H9 (cell line): ENCODE results near the gene GATA1. TPM values are rescaled to one million over a fixed set of nuclear protein-coding genes. Genes with fewer than 3 reads are reported as not detected.

Source experiments
- DNase-seq: peaks from one replicate; pipeline ENCODE4 v3.0.0-alpha.2; 2017
- H2AFZ ChIP-seq: one replicate; pipeline ENCODE4 v1.6.1; 2013; ENCODE audit warnings: mild to moderate bottlenecking, low read length, control low read depth, moderate library complexity
- H2AK5ac ChIP-seq: 2 replicates; pipeline ENCODE4 v1.6.1; 2013; ENCODE audit warnings: low read length, control low read depth, mixed read lengths; ENCODE audit not compliant: insufficient read length
- H2BK120ac ChIP-seq: one replicate; pipeline ENCODE4 v1.6.1; 2013; ENCODE audit warnings: low read depth, mild to moderate bottlenecking, low read length, control low read depth, inconsistent platforms; ENCODE audit not compliant: poor library complexity, severe bottlenecking
- H2BK12ac ChIP-seq: 2 replicates; pipeline ENCODE4 v1.6.1; 2013; ENCODE audit warnings: low read length, control low read depth, mixed read lengths, low read depth; ENCODE audit not compliant: insufficient read length
- H2BK15ac ChIP-seq: 2 replicates; pipeline ENCODE4 v1.6.1; 2013; ENCODE audit warnings: low read depth, low read length, control low read depth
- H2BK20ac ChIP-seq: one replicate; pipeline ENCODE4 v1.6.1; 2013; ENCODE audit warnings: low read depth, mild to moderate bottlenecking, low read length, control low read depth, inconsistent platforms; ENCODE audit not compliant: poor library complexity, severe bottlenecking
- H2BK5ac ChIP-seq: 2 replicates; pipeline ENCODE4 v1.6.1; 2013; ENCODE audit warnings: low read length, control low read depth, mixed read lengths; ENCODE audit not compliant: insufficient read length
- H3K14ac ChIP-seq: 2 replicates; pipeline ENCODE4 v1.6.1; 2013; ENCODE audit warnings: low read length, control low read depth; ENCODE audit not compliant: insufficient read depth
- H3K18ac ChIP-seq: 2 replicates; pipeline ENCODE4 v1.6.1; 2013; ENCODE audit warnings: low read depth, mild to moderate bottlenecking, mixed read lengths, low read length, control low read depth; ENCODE audit not compliant: insufficient read length
- H3K23ac ChIP-seq: 2 replicates; pipeline ENCODE4 v1.6.1; 2013; ENCODE audit warnings: low read length, control low read depth, mixed read lengths, low read depth; ENCODE audit not compliant: insufficient read length
- H3K23me2 ChIP-seq: 2 replicates; pipeline ENCODE4 v1.6.1; 2013; ENCODE audit warnings: low read depth, mild to moderate bottlenecking, mixed read lengths, low read length, control low read depth; ENCODE audit not compliant: insufficient read length, poor library complexity, severe bottlenecking
- H3K27ac ChIP-seq: 2 replicates; pipeline ENCODE4 v1.5.1; 2013; ENCODE audit warnings: low read length, control low read depth, mixed read lengths, low read depth; ENCODE audit not compliant: insufficient read length
- H3K27me3 ChIP-seq: 2 replicates; pipeline ENCODE4 v1.6.1; 2013; ENCODE audit warnings: low read length, control low read depth, inconsistent platforms; ENCODE audit not compliant: insufficient read depth
- H3K4ac ChIP-seq: 2 replicates; pipeline ENCODE4 v1.6.1; 2013; ENCODE audit warnings: low read depth, mild to moderate bottlenecking, control low read depth, inconsistent platforms, low read length, moderate library complexity
- H3K4me1 ChIP-seq: 2 replicates; pipeline ENCODE4 v1.6.1; 2013; ENCODE audit warnings: low read length, control low read depth, inconsistent platforms; ENCODE audit not compliant: insufficient read depth
- H3K4me2 ChIP-seq: 2 replicates; pipeline ENCODE4 v1.6.1; 2013; ENCODE audit warnings: low read length, control low read depth, mixed read lengths; ENCODE audit not compliant: insufficient read length, insufficient read depth
- H3K56ac ChIP-seq: 2 replicates; pipeline ENCODE4 v1.6.1; 2013; ENCODE audit warnings: low read depth, mild to moderate bottlenecking, mixed read lengths, low read length, control low read depth; ENCODE audit not compliant: insufficient read length
- H3K79me1 ChIP-seq: 2 replicates; pipeline ENCODE4 v1.6.1; 2013; ENCODE audit warnings: low read depth, mild to moderate bottlenecking, moderate library complexity, low read length, control low read depth, inconsistent platforms; ENCODE audit not compliant: insufficient read depth, poor library complexity, severe bottlenecking
- H3K79me2 ChIP-seq: 2 replicates; pipeline ENCODE4 v1.6.1; 2013; ENCODE audit warnings: low read length, control low read depth, inconsistent platforms; ENCODE audit not compliant: insufficient read depth
- H3K9ac ChIP-seq: 2 replicates; pipeline ENCODE4 v1.6.1; 2013; ENCODE audit warnings: low read length, control low read depth, mixed read lengths; ENCODE audit not compliant: insufficient read length; ENCODE audit errors: extremely low read depth
- H3K9me3 ChIP-seq: one replicate; pipeline ENCODE4 v1.6.1; 2013; ENCODE audit warnings: low read depth, low read length, inconsistent platforms; ENCODE audit not compliant: control insufficient read depth
- H3T11ph ChIP-seq: one replicate; pipeline ENCODE4 v1.6.1; 2013; ENCODE audit warnings: mild to moderate bottlenecking, low read length, control low read depth, inconsistent platforms
- H4K20me1 ChIP-seq: one replicate; pipeline ENCODE4 v1.6.1; 2013; ENCODE audit not compliant: control insufficient read depth, insufficient read length, insufficient read depth
- H4K5ac ChIP-seq: 2 replicates; pipeline ENCODE4 v1.6.1; 2013; ENCODE audit warnings: low read depth, mild to moderate bottlenecking, mixed read lengths, low read length, control low read depth; ENCODE audit not compliant: insufficient read length
- H4K8ac ChIP-seq: replicated peaks from 2 replicates; pipeline ENCODE4 v1.6.1; 2013; ENCODE audit warnings: low read length, control low read depth, mixed read lengths, low read depth; ENCODE audit not compliant: insufficient read length
- H4K91ac ChIP-seq: 2 replicates; pipeline ENCODE4 v1.6.1; 2013; ENCODE audit warnings: low read depth, mild to moderate bottlenecking, moderate library complexity, mixed read lengths, low read length, control low read depth; ENCODE audit not compliant: insufficient read length
- H3K27ac Mint-ChIP-seq, 3 experiments: 2 replicates in 2 of 3; 3 replicates in 1 of 3; pipeline ENCODE4 v1.8.0; 2020 to 2021; ENCODE audit warnings: mixed read lengths in 3 of 3, mild to moderate bottlenecking in 1 of 3, moderate library complexity in 1 of 3
- H3K27me3 Mint-ChIP-seq: 2 replicates; pipeline ENCODE4 v1.8.0; 2021; ENCODE audit warnings: low read depth, mild to moderate bottlenecking, moderate library complexity, mixed read lengths
- H3K36me3 Mint-ChIP-seq, 3 experiments: 2 replicates in 2 of 3; 3 replicates in 1 of 3; pipeline ENCODE4 v1.8.0; 2020 to 2021; ENCODE audit warnings: low read depth in 3 of 3, mixed read lengths in 3 of 3; ENCODE audit not compliant: insufficient read depth in 1 of 3
- H3K4me1 Mint-ChIP-seq, 2 experiments: 2 replicates each; pipeline ENCODE4 v1.8.0; 2020; ENCODE audit warnings: mixed read lengths in 2 of 2
- H3K4me3 Mint-ChIP-seq, 2 experiments: 2 replicates in 1 of 2; 3 replicates in 1 of 2; pipeline ENCODE4 v1.8.0; 2020 to 2021; ENCODE audit warnings: mild to moderate bottlenecking in 2 of 2, mixed read lengths in 2 of 2, moderate library complexity in 1 of 2
- H3K9me3 Mint-ChIP-seq, 2 experiments: 2 replicates in 1 of 2; 3 replicates in 1 of 2; pipeline ENCODE4 v1.8.0; 2020; ENCODE audit warnings: mild to moderate bottlenecking in 2 of 2, mixed read lengths in 2 of 2, moderate library complexity in 1 of 2
- WGBS: extraction: QIAGEN DNeasy Blood & Tissue Kit; methylation state at CpG from one replicate; pipeline ENCODE4 v1.1.7; 2013; ENCODE audit warnings: missing lambda C conversion rate, low lambda C conversion rate, mixed read lengths; ENCODE audit not compliant: insufficient read length; ENCODE audit errors: extremely low coverage; 5-methylcytosine and 5-hydroxymethylcytosine counted together
- total RNA-seq: library from RNA; stranded (reverse); gene quantifications from 2 replicates; pipeline ENCODE4 v1.2.1, GENCODE V29; 2021
- TF ChIP-seq, protein P1 (sequence below): fragments of 200-600 bp; sonication (generic); conservative IDR thresholded peaks from 3 replicates; pipeline ENCODE4 v1.8.0; 2021; ENCODE audit warnings: antibody characterized with exemption, mild to moderate bottlenecking

The GATA1 gene
- total RNA-seq, 1 experiment from 2014 or later = not detected

DNA sequence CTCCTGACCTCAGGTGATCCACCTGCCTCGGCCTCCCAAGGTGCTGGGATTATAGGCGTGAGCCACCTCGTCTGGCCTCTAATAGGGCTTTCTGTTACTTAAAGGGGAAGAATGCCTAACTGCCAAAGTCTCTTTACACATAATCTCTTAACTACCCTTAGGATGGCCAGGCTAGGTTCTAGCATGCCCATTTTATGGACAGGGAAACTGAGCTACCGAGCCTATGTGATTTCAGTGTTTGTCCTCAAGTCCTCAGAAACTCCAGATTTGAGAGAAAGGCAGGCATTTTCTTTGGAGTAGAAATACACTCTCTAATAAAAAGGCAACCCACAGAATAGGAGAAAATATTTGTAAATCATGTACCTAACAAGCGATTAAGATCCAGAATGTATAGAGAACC lies 37.2 kb upstream of the GATA1 start:
- Histone ChIP-seq H4K8ac (no peak overlapping the region), H3K27me3 (no peaks in the 10 kb centered on the region), H2AFZ (no peak overlapping the region), H3K23ac (no peak overlapping the region), H3K14ac (no peak overlapping the region), H2BK12ac (no peak overlapping the region), H3K18ac (no peak overlapping the region), H2BK20ac (no peak overlapping the region), H2BK5ac (no peak overlapping the region), H3K4me1 (no peaks in the 10 kb centered on the region), H3K79me1 (no peaks in the 10 kb centered on the region), H3K9me3 (peaks cover 20% of the 10 kb centered on the region), H3K4ac (no peak overlapping the region), H3K79me2 (no peaks in the 10 kb centered on the region), H2AK5ac (no peak overlapping the region), H4K91ac (no peak overlapping the region), H3K56ac (no peak overlapping the region), H3K9ac (no peak overlapping the region), H3K4me2 (no peak overlapping the region), H3K27ac (no peak overlapping the region), H2BK120ac (no peak overlapping the region), H4K20me1 (no peaks in the 10 kb centered on the region), H4K5ac (no peak overlapping the region), H3T11ph (no peak overlapping the region), H3K23me2 (no peaks in the 10 kb centered on the region), H2BK15ac (no peak overlapping the region)
- Mint-ChIP-seq H3K27ac (no peak overlapping the region), H3K9me3 (peaks cover 62 to 69% of the 10 kb centered on the region in 2 experiments), H3K36me3 (no peaks in the 10 kb centered on the region; a peak in 2 of 7 replicates), H3K4me1 (no peaks in the 10 kb centered on the region), H3K4me3 (no peak overlapping the region), H3K27me3 (no peaks in the 10 kb centered on the region; the same call in 1 of the 2 replicates)
- no peak for DNase-seq
- TF ChIP-seq, protein P1, sequence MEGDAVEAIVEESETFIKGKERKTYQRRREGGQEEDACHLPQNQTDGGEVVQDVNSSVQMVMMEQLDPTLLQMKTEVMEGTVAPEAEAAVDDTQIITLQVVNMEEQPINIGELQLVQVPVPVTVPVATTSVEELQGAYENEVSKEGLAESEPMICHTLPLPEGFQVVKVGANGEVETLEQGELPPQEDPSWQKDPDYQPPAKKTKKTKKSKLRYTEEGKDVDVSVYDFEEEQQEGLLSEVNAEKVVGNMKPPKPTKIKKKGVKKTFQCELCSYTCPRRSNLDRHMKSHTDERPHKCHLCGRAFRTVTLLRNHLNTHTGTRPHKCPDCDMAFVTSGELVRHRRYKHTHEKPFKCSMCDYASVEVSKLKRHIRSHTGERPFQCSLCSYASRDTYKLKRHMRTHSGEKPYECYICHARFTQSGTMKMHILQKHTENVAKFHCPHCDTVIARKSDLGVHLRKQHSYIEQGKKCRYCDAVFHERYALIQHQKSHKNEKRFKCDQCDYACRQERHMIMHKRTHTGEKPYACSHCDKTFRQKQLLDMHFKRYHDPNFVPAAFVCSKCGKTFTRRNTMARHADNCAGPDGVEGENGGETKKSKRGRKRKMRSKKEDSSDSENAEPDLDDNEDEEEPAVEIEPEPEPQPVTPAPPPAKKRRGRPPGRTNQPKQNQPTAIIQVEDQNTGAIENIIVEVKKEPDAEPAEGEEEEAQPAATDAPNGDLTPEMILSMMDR = no peak
- no CpG with 5 or more reads among the region's 5 CpGs for WGBS
